ENCODE data around the gene OLIG2.

DNA sequence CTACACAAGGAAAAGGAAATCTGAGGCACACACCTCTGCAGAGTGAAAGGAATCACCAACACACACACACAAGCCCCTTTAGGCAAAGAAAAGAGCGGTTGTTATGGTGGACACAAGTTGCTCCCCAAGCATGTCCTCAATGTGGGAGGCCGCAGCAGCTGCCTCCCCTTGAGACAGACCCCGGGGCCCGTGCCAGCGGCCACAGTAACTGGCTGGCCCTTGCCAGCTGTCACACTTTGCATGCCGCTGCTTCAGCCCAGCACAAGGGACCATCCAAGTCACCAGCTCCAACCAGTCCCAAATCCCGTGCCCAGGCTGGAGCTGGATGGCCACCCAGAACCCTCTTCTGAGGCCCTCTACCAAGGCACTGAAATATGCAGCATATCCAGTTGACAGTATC, 41.3 kb downstream of the OLIG2 start:
- TF ChIP-seq CTCF (IDR thresholded peaks at IDR 0.05) (no peak), POLR2A (IDR thresholded peaks at IDR 0.05) (no peak)
